Esophagus muscularis mucosa (tissue), 4 donors: Measurements from ENCODE around the gene AGAP3. TPM values are rescaled to one million over a fixed set of nuclear protein-coding genes. Genes with fewer than 3 reads are reported as not detected.

Source experiments
- DNase-seq: peaks from one replicate; pipeline ENCODE4 v3.0.0-alpha.2; 2017; ENCODE audit errors: extremely low spot score
- H3K27ac ChIP-seq, 4 donors: fragments of 200-600 bp; sonication (generic); replicated peaks in 1 of 4; 1 replicate in 3 of 4; 2 replicates in 1 of 4; pipeline ENCODE4 v1.5.1; 2016 to 2019; ENCODE audit warnings: mild to moderate bottlenecking in 1 of 4
- H3K27me3 ChIP-seq, 4 donors: fragments of 200-600 bp; sonication (generic); one replicate each; pipeline versions ENCODE4 v1.5.1 to v1.6.0; 2016 to 2019
- H3K36me3 ChIP-seq, 4 donors: fragments of 200-600 bp; sonication (generic); one replicate each; pipeline ENCODE4 v1.5.1; 2016 to 2019
- H3K4me1 ChIP-seq, 4 donors: fragments of 200-600 bp; sonication (generic); one replicate each; pipeline ENCODE4 v1.5.1; 2016 to 2019
- H3K4me3 ChIP-seq, 4 donors: fragments of 200-600 bp; sonication (generic); 1 replicate in 2 of 4; 2 replicates in 2 of 4; pipeline ENCODE4 v1.5.1; 2016 to 2019; ENCODE audit warnings: mild to moderate bottlenecking in 4 of 4, moderate library complexity in 1 of 4
- H3K9me3 ChIP-seq, 4 donors: fragments of 200-600 bp; sonication (generic); 1 replicate in 3 of 4; 2 replicates in 1 of 4; pipeline ENCODE4 v1.5.1; 2016 to 2019
- EP300 ChIP-seq: sonication (generic); formaldehyde crosslinking; IDR thresholded peaks from one replicate; pipeline ENCODE4 v1.6.1; 2017; ENCODE audit warnings: antibody characterized with exemption
- POLR2A ChIP-seq: fragments of 450-650 bp; IDR thresholded peaks from one replicate; pipeline ENCODE4 v1.6.1; 2017; ENCODE audit warnings: antibody characterized with exemption, moderate library complexity, mild to moderate bottlenecking, low read depth
- POLR2AphosphoS5 ChIP-seq, 2 donors: sonication (generic); formaldehyde crosslinking; IDR thresholded peaks; one replicate each; pipeline ENCODE4 v1.6.1; 2017; ENCODE audit warnings: antibody characterized with exemption in 2 of 2
- WGBS: methylation state at CpG from one replicate; pipeline ENCODE4 v1.1.5; 2018; 5-methylcytosine and 5-hydroxymethylcytosine counted together
- intact Hi-C: fragments of 100-400 bp; cut with DNase I; formaldehyde crosslinking; loops from one replicate; pipeline ENCODE4 v1.15.1; 2023
- total RNA-seq, 4 donors: library from RNA; depleted of rRNA; stranded (reverse); fragments of >200 nt; gene quantifications; one replicate each; pipeline versions ENCODE4 v1.1.0 to v1.2.1, GENCODE V29; 2016
- TF ChIP-seq, protein P1 (sequence below), 3 experiments: fragments of 200-600 bp in 2 of 3; fragments of 450-650 bp in 1 of 3; sonication (generic) in 2 of 3; IDR thresholded peaks; one replicate each; pipeline ENCODE4 v1.5.1; 2017 to 2019; ENCODE audit warnings: antibody characterized with exemption in 3 of 3, mild to moderate bottlenecking in 2 of 3, moderate library complexity in 1 of 3

The AGAP3 gene
- total RNA-seq, 4 donors from 2014 or later, result 33.8 to 71.2 (median 60.0) TPM

DNA sequence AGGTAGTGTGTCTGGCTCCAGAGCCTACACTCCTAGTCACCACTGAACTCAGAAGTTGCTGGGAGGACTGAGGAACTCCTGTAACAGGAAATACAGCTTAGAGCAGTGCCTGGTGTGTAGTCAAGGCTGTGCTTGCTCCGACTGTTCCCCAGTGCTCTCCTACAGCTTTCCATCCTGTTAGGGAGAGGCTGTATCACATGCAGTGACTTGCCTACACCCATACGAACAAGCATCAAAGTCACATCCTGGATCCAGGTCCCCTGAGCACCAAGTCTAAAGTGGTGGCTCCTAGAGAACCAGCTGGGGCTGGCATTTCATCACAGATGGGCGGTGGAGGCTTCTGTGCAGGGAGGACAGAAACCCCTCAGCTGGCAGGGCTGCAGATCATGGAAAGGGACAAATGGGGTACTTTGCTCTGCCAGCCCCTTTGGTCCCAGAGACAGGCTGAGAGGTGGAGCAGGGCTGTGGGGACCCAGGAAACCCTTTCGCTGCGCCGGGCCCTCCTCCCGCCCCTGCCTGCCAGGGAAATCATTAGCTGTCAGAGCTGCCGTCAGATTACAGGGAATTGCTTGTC, 93.1 kb downstream of the AGAP3 start:
- H3K27me3 ChIP-seq, result peaks cover 0 to 55% (median under 1%) of the 10 kb centered on the region in 4 donors
- intact Hi-C loops, result no loop called here
- no peak overlapping the region for H3K4me3 ChIP-seq
- peaks cover 0 to 9% (median 0%) of the 10 kb centered on the region in 4 donors for H3K36me3 ChIP-seq
- no peak for DNase-seq
- 86% methylated on average over 7 of the region's 8 CpGs for WGBS
- TF ChIP-seq POLR2AphosphoS5 (IDR thresholded peaks at IDR 0.05) (no peak), POLR2A (no peak), EP300 (no peak)
- TF ChIP-seq, protein P1, sequence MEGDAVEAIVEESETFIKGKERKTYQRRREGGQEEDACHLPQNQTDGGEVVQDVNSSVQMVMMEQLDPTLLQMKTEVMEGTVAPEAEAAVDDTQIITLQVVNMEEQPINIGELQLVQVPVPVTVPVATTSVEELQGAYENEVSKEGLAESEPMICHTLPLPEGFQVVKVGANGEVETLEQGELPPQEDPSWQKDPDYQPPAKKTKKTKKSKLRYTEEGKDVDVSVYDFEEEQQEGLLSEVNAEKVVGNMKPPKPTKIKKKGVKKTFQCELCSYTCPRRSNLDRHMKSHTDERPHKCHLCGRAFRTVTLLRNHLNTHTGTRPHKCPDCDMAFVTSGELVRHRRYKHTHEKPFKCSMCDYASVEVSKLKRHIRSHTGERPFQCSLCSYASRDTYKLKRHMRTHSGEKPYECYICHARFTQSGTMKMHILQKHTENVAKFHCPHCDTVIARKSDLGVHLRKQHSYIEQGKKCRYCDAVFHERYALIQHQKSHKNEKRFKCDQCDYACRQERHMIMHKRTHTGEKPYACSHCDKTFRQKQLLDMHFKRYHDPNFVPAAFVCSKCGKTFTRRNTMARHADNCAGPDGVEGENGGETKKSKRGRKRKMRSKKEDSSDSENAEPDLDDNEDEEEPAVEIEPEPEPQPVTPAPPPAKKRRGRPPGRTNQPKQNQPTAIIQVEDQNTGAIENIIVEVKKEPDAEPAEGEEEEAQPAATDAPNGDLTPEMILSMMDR (IDR thresholded peaks at IDR 0.05), result no peak
- peaks cover 0 to 6% (median 2%) of the 10 kb centered on the region in 4 donors for H3K4me1 ChIP-seq
- peaks cover 0 to 4% (median 0%) of the 10 kb centered on the region in 4 donors for H3K9me3 ChIP-seq
- H3K27ac ChIP-seq, result no peak overlapping the region

DNA sequence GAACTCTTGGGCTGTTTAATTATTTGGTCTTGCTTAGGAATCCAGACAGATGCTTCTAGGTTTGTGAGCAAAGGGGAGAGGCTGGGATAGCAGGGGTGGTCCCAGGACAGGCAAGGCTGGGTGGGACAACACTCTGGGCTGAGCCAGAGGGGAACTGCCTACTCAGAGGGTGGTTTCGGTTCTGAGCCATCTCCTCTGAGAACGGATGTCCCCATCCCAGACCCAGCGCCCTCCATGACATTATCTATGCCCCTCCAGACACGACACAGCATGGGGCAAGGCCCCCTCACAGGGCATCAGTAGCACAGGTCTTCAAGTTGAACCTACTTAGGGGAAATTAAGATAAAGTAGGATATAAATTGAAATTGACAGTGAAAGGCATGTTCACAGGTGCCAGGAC, 93.7 kb downstream of the AGAP3 start:
- WGBS, result 61% methylated on average over 4 of the region's 4 CpGs
- H3K36me3 ChIP-seq, result peaks cover 0 to 9% (median 0%) of the 10 kb centered on the region in 4 donors
- intact Hi-C loops, result no loop called here
- TF ChIP-seq, protein P1 (IDR thresholded peaks at IDR 0.05), result no peak
- no peak for TF ChIP-seq EP300
- no peak for TF ChIP-seq POLR2A
- TF ChIP-seq POLR2AphosphoS5 (IDR thresholded peaks at IDR 0.05), result no peak
- no peak overlapping the region for H3K4me3 ChIP-seq
- DNase-seq, result no peak
- no peak overlapping the region for H3K27ac ChIP-seq
- H3K9me3 ChIP-seq, result no peaks in the 10 kb centered on the region
- peaks cover 0 to under 1% (median under 1%) of the 10 kb centered on the region in 4 donors for H3K4me1 ChIP-seq
- H3K27me3 ChIP-seq, result peaks cover 0 to 49% (median 0%) of the 10 kb centered on the region in 4 donors

GRCh38 chr7:151181011-151181431, 94.7 kb downstream of the AGAP3 start:
- no peak for DNase-seq
- peaks cover 0 to 39% (median 0%) of the 10 kb centered on the region in 4 donors for H3K27me3 ChIP-seq
- intact Hi-C loops, result no loop called here
- no peaks in the 10 kb centered on the region for H3K4me1 ChIP-seq
- H3K4me3 ChIP-seq, result no peak overlapping the region
- WGBS, result no CpG with 5 or more reads among the region's 22 CpGs
- TF ChIP-seq, protein P1 (IDR thresholded peaks at IDR 0.05), result no peak
- TF ChIP-seq POLR2AphosphoS5 (IDR thresholded peaks at IDR 0.05), result no peak
- no peak for TF ChIP-seq EP300
- no peak for TF ChIP-seq POLR2A
- peaks cover 0 to 9% (median 0%) of the 10 kb centered on the region in 4 donors for H3K36me3 ChIP-seq
- no peaks in the 10 kb centered on the region for H3K9me3 ChIP-seq
- H3K27ac ChIP-seq, result no peak overlapping the region

GRCh38 chr7:151185762-151186639, 99.7 kb downstream of the AGAP3 start:
- no peak for DNase-seq
- Histone ChIP-seq H3K9me3 (no peaks in the 10 kb centered on the region), H3K36me3 (peaks cover 0 to 2% (median 0%) of the 10 kb centered on the region in 4 donors), H3K27me3 (peaks cover 0 to 17% (median 0%) of the 10 kb centered on the region in 4 donors), H3K27ac (no peak overlapping the region), H3K4me1 (peaks cover 0 to 3% (median 0%) of the 10 kb centered on the region in 4 donors), H3K4me3 (no peak overlapping the region)
- TF ChIP-seq, protein P1 (IDR thresholded peaks at IDR 0.05), result no peak
- no peak for TF ChIP-seq EP300
- TF ChIP-seq POLR2A, result no peak
- no peak for TF ChIP-seq POLR2AphosphoS5 (IDR thresholded peaks at IDR 0.05)
- intact Hi-C loops, result no loop called here
- WGBS, result 97% methylated on average over 5 of the region's 16 CpGs
